ENCODE measurements around the gene EVX2. TPM values are rescaled to one million over a fixed set of nuclear protein-coding genes. Genes with fewer than 3 reads are reported as not detected.

EVX2 gene
- total RNA-seq (not detected), polyA plus RNA-seq (not detected)
- long read RNA-seq, donor 1 = 0 reads
- long read RNA-seq, donor 2 = 0 reads
- long read RNA-seq, donor 3 = 0 reads
- long read RNA-seq, donor 4 = 0 reads
- long read RNA-seq, donor 5 = 0 reads
- long read RNA-seq, donor 6 = 0 reads
- long read RNA-seq, donor 7 = 0 reads
- long read RNA-seq, donor 8 = 0 reads
- long read RNA-seq, donor 9 = 0 reads
- long read RNA-seq, donor 10 = 0 reads

- WGBS, 5 donors = 13 to 20% (median 18%) methylated on average over 27 of the region's 27 CpGs
- intact Hi-C loops (cut with DNase I; ENCODE audit: low total_unique reads) = no loop called here
- peaks cover 73 to 100% (median 99%) of the 10 kb centered on the region in 3 donors for H3K27me3 ChIP-seq
- H3K4me3 ChIP-seq = no peak within 1 kb of the TSS
- H3K9me3 ChIP-seq = peaks cover 9 to 54% (median 30%) of the 10 kb centered on the region in 4 donors
- no peaks in the 10 kb centered on the region for H3K36me3 ChIP-seq
- no peak within 1 kb of the TSS for H3K27ac ChIP-seq
- DNase-seq = no peak
- H3K4me1 ChIP-seq = peaks cover 9 to 80% (median 52%) of the 10 kb centered on the region in 4 donors
- TF ChIP-seq EP300 (IDR thresholded peaks at IDR 0.05) (no peak), POLR2A (IDR thresholded peaks at IDR 0.05) (no peak), CTCF (IDR thresholded peaks at IDR 0.05) (no peak), POLR2AphosphoS5 (IDR thresholded peaks at IDR 0.05) (no peak)
These were observed at the start of gene EVX2 for GRCh38 chr2:176083796-176084261. Gene EVX2, minus strand, starts transcription at chr2:176083962. Its CDS starts 186 bp downstream, at chr2:176083776.

- no peak for TF ChIP-seq EP300 (IDR thresholded peaks at IDR 0.05)
- no peak for TF ChIP-seq CTCF (IDR thresholded peaks at IDR 0.05)
- TF ChIP-seq POLR2A (IDR thresholded peaks at IDR 0.05) = no peak
- TF ChIP-seq POLR2AphosphoS5 (IDR thresholded peaks at IDR 0.05) = no peak
- no peak overlapping the region for H3K4me3 ChIP-seq
- peaks cover 20 to 52% (median 40%) of the 10 kb centered on the region in 4 donors for H3K4me1 ChIP-seq
- peaks cover 0 to 26% (median 2%) of the 10 kb centered on the region in 4 donors for H3K9me3 ChIP-seq
- H3K36me3 ChIP-seq = no peaks in the 10 kb centered on the region
- no peak overlapping the region for H3K27ac ChIP-seq
- intact Hi-C loops (cut with DNase I; ENCODE audit: low total_unique reads) = no loop called here
- DNase-seq = no peak
- H3K27me3 ChIP-seq = peaks cover 58 to 100% (median 100%) of the 10 kb centered on the region in 3 donors
These were observed 49.6 kb upstream of the EVX2 start for GRCh38 chr2:176133389-176133788.

- Histone ChIP-seq H3K27me3 (peaks cover 58 to 100% (median 99%) of the 10 kb centered on the region in 3 donors), H3K36me3 (no peaks in the 10 kb centered on the region), H3K4me3 (peak overlapping the region; percentile 13 to 35 (median 20)), H3K4me1 (peaks cover 20 to 58% (median 43%) of the 10 kb centered on the region in 4 donors), H3K9me3 (peaks cover 0 to 25% (median 2%) of the 10 kb centered on the region in 4 donors), H3K27ac (peak overlapping the region in 1 of 5 donors; percentile 42)
- no peak for DNase-seq
- 9 to 17% (median 10%) methylated on average over 33 of the region's 33 CpGs for WGBS, 5 donors
- intact Hi-C loops (cut with DNase I; ENCODE audit: low total_unique reads) = no loop called here
- TF ChIP-seq EP300 (IDR thresholded peaks at IDR 0.05) = no peak
- TF ChIP-seq POLR2A (IDR thresholded peaks at IDR 0.05) = no peak
- no peak for TF ChIP-seq CTCF (IDR thresholded peaks at IDR 0.05)
These were observed 48.7 kb upstream of the EVX2 start for GRCh38 chr2:176132205-176133171.

- H3K4me1 ChIP-seq = peaks cover 18 to 59% (median 41%) of the 10 kb centered on the region in 4 donors
These were observed 48.0 kb upstream of the EVX2 start for GRCh38 chr2:176131848-176132158.

More at GRCh38 chr2:176131848-176132158, 48.0 kb upstream of the EVX2 start:
- H3K27me3 ChIP-seq = peaks cover 56 to 100% (median 93%) of the 10 kb centered on the region in 3 donors
- 18 to 28% (median 21%) methylated on average over 4 of the region's 4 CpGs for WGBS, 5 donors
- H3K27ac ChIP-seq = peak overlapping the region in 1 of 5 donors; percentile 75
- peak overlapping the region in 1 of 4 donors; percentile 35 for H3K4me3 ChIP-seq
- no peak for DNase-seq
- peaks cover 0 to 25% (median 2%) of the 10 kb centered on the region in 4 donors for H3K9me3 ChIP-seq
- intact Hi-C loops (cut with DNase I; ENCODE audit: low total_unique reads) = no loop called here
- no peak for TF ChIP-seq POLR2A (IDR thresholded peaks at IDR 0.05)
- no peak for TF ChIP-seq CTCF (IDR thresholded peaks at IDR 0.05)
- no peak for TF ChIP-seq EP300 (IDR thresholded peaks at IDR 0.05)
- H3K36me3 ChIP-seq = no peaks in the 10 kb centered on the region

All from stomach (tissue), 19 donors.